Ascending aorta (tissue), 1 donor: Measurements from ENCODE around the gene STK39. TPM values are rescaled to one million over a fixed set of nuclear protein-coding genes. Genes with fewer than 3 reads are reported as not detected.

Experiments
- total RNA-seq: library from RNA; depleted of rRNA; stranded (reverse); fragments of >200 nt; gene quantifications from one replicate; pipeline ENCODE4 v1.1.0, GENCODE V29; 2016

The STK39 gene
- total RNA-seq, 1 donor from 2014 or later: 7.5 TPM

Other genes with a start within 250 kb of the STK39 start
- gene CERS6, start 208.7 kb upstream of the STK39 start, total RNA-seq: 10.9 TPM